Esophagus muscularis mucosa (tissue), 4 donors: ENCODE results near the gene WDCP.

Experiments used
- CTCF ChIP-seq, 3 experiments: fragments of 200-600 bp in 2 of 3; fragments of 450-650 bp in 1 of 3; sonication (generic) in 2 of 3; IDR thresholded peaks; one replicate each; pipeline ENCODE4 v1.5.1; 2017 to 2019; ENCODE audit warnings: antibody characterized with exemption in 3 of 3, mild to moderate bottlenecking in 2 of 3, moderate library complexity in 1 of 3
- EP300 ChIP-seq: sonication (generic); formaldehyde crosslinking; IDR thresholded peaks from one replicate; pipeline ENCODE4 v1.6.1; 2017; ENCODE audit warnings: antibody characterized with exemption
- POLR2A ChIP-seq: fragments of 450-650 bp; IDR thresholded peaks from one replicate; pipeline ENCODE4 v1.6.1; 2017; ENCODE audit warnings: antibody characterized with exemption, moderate library complexity, mild to moderate bottlenecking, low read depth
- POLR2AphosphoS5 ChIP-seq, 2 donors: sonication (generic); formaldehyde crosslinking; IDR thresholded peaks; one replicate each; pipeline ENCODE4 v1.6.1; 2017; ENCODE audit warnings: antibody characterized with exemption in 2 of 2

- TF ChIP-seq CTCF (IDR thresholded peaks at IDR 0.05) (no peak), EP300 (no peak), POLR2A (no peak), POLR2AphosphoS5 (IDR thresholded peaks at IDR 0.05) (no peak)
Observed at GRCh38 chr2:24011250-24012104, 35.7 kb downstream of the WDCP start.
